ENCODE results near the gene MACROH2A1.

The MACROH2A1 gene

GRCh38 chr5:135435467-135436330, 36.7 kb upstream of the MACROH2A1 start:
- 88 to 90% methylated on average over 9 of the region's 9 CpGs for WGBS, 2 experiments

GRCh38 chr5:135434591-135435466, 35.8 kb upstream of the MACROH2A1 start:
- Histone ChIP-seq H3K4me3 (ENCODE audit: insufficient read depth, low read depth, low read length) (no peak overlapping the region), H3K9me3 (ENCODE audit: control insufficient read depth, low read length) (no peaks in the 10 kb centered on the region), H3K27me3 (ENCODE audit: control insufficient read depth, insufficient read depth, low read length, poor library complexity, severe bottlenecking) (no peaks in the 10 kb centered on the region), H3K27ac (ENCODE audit: insufficient read depth, low read depth, low read length, poor library complexity, severe bottlenecking) (no peak overlapping the region), H3K4me1 (ENCODE audit: control insufficient read depth, insufficient read depth, low read length) (no peaks in the 10 kb centered on the region), H3K36me3 (ENCODE audit: control insufficient read depth, insufficient read depth, low read length) (no peaks in the 10 kb centered on the region)
- 90 to 93% methylated on average over 24 of the region's 24 CpGs for WGBS, 2 experiments

More at GRCh38 chr5:135435467-135436330, 36.7 kb upstream of the MACROH2A1 start:
- Histone ChIP-seq H3K4me1 (ENCODE audit: control insufficient read depth, insufficient read depth, low read length) (peaks cover under 1% of the 10 kb centered on the region), H3K36me3 (ENCODE audit: control insufficient read depth, insufficient read depth, low read length) (no peaks in the 10 kb centered on the region), H3K4me3 (ENCODE audit: insufficient read depth, low read depth, low read length) (no peak overlapping the region), H3K27ac (ENCODE audit: insufficient read depth, low read depth, low read length, poor library complexity, severe bottlenecking) (no peak overlapping the region), H3K9me3 (ENCODE audit: control insufficient read depth, low read length) (no peaks in the 10 kb centered on the region), H3K27me3 (ENCODE audit: control insufficient read depth, insufficient read depth, low read length, poor library complexity, severe bottlenecking) (no peaks in the 10 kb centered on the region)

GRCh38 chr5:135433681-135434426, 34.8 kb upstream of the MACROH2A1 start:
- Histone ChIP-seq H3K27me3 (ENCODE audit: control insufficient read depth, insufficient read depth, low read length, poor library complexity, severe bottlenecking) (no peaks in the 10 kb centered on the region), H3K4me1 (ENCODE audit: control insufficient read depth, insufficient read depth, low read length) (no peaks in the 10 kb centered on the region), H3K4me3 (ENCODE audit: insufficient read depth, low read depth, low read length) (no peak overlapping the region), H3K9me3 (ENCODE audit: control insufficient read depth, low read length) (no peaks in the 10 kb centered on the region), H3K27ac (ENCODE audit: insufficient read depth, low read depth, low read length, poor library complexity, severe bottlenecking) (no peak overlapping the region), H3K36me3 (ENCODE audit: control insufficient read depth, insufficient read depth, low read length) (no peaks in the 10 kb centered on the region)
- 80 to 82% methylated on average over 12 of the region's 12 CpGs for WGBS, 2 experiments

GRCh38 chr5:135432113-135432512, 33.1 kb upstream of the MACROH2A1 start:
- no peak overlapping the region for H3K27ac ChIP-seq (ENCODE audit: insufficient read depth, low read depth, low read length, poor library complexity, severe bottlenecking)
- H3K4me1 ChIP-seq (ENCODE audit: control insufficient read depth, insufficient read depth, low read length) = no peaks in the 10 kb centered on the region
- no peaks in the 10 kb centered on the region for H3K27me3 ChIP-seq (ENCODE audit: control insufficient read depth, insufficient read depth, low read length, poor library complexity, severe bottlenecking)
- H3K36me3 ChIP-seq (ENCODE audit: control insufficient read depth, insufficient read depth, low read length) = no peaks in the 10 kb centered on the region
- H3K9me3 ChIP-seq (ENCODE audit: control insufficient read depth, low read length) = no peaks in the 10 kb centered on the region
- WGBS, 2 experiments = 85 to 90% methylated on average over 4 of the region's 4 CpGs
- H3K4me3 ChIP-seq (ENCODE audit: insufficient read depth, low read depth, low read length) = no peak overlapping the region

GRCh38 chr5:135430135-135430437, 31.1 kb upstream of the MACROH2A1 start:
- H3K27ac ChIP-seq (ENCODE audit: insufficient read depth, low read depth, low read length, poor library complexity, severe bottlenecking) = no peak overlapping the region

GRCh38 chr5:135429301-135430134, 30.5 kb upstream of the MACROH2A1 start:
- Histone ChIP-seq H3K4me3 (ENCODE audit: insufficient read depth, low read depth, low read length) (no peak overlapping the region), H3K9me3 (ENCODE audit: control insufficient read depth, low read length) (no peaks in the 10 kb centered on the region), H3K36me3 (ENCODE audit: control insufficient read depth, insufficient read depth, low read length) (no peaks in the 10 kb centered on the region), H3K27me3 (ENCODE audit: control insufficient read depth, insufficient read depth, low read length, poor library complexity, severe bottlenecking) (no peaks in the 10 kb centered on the region), H3K27ac (ENCODE audit: insufficient read depth, low read depth, low read length, poor library complexity, severe bottlenecking) (no peak overlapping the region), H3K4me1 (ENCODE audit: control insufficient read depth, insufficient read depth, low read length) (no peaks in the 10 kb centered on the region)
- WGBS, 2 experiments = 82 to 85% methylated on average over 12 of the region's 12 CpGs

More at GRCh38 chr5:135430135-135430437, 31.1 kb upstream of the MACROH2A1 start:
- 79 to 85% methylated on average over 7 of the region's 7 CpGs for WGBS, 2 experiments
- no peak overlapping the region for H3K4me3 ChIP-seq (ENCODE audit: insufficient read depth, low read depth, low read length)
- no peaks in the 10 kb centered on the region for H3K36me3 ChIP-seq (ENCODE audit: control insufficient read depth, insufficient read depth, low read length)
- no peaks in the 10 kb centered on the region for H3K27me3 ChIP-seq (ENCODE audit: control insufficient read depth, insufficient read depth, low read length, poor library complexity, severe bottlenecking)
- no peaks in the 10 kb centered on the region for H3K4me1 ChIP-seq (ENCODE audit: control insufficient read depth, insufficient read depth, low read length)
- H3K9me3 ChIP-seq (ENCODE audit: control insufficient read depth, low read length) = no peaks in the 10 kb centered on the region

GRCh38 chr5:135428586-135428985, 29.6 kb upstream of the MACROH2A1 start:
- WGBS, 2 experiments = 81 to 89% methylated on average over 1 of the region's 1 CpG
- H3K4me1 ChIP-seq (ENCODE audit: control insufficient read depth, insufficient read depth, low read length) = no peaks in the 10 kb centered on the region
- no peak overlapping the region for H3K27ac ChIP-seq (ENCODE audit: insufficient read depth, low read depth, low read length, poor library complexity, severe bottlenecking)
- no peaks in the 10 kb centered on the region for H3K36me3 ChIP-seq (ENCODE audit: control insufficient read depth, insufficient read depth, low read length)
- H3K9me3 ChIP-seq (ENCODE audit: control insufficient read depth, low read length) = no peaks in the 10 kb centered on the region
- no peak overlapping the region for H3K4me3 ChIP-seq (ENCODE audit: insufficient read depth, low read depth, low read length)
- no peaks in the 10 kb centered on the region for H3K27me3 ChIP-seq (ENCODE audit: control insufficient read depth, insufficient read depth, low read length, poor library complexity, severe bottlenecking)

GRCh38 chr5:135426102-135427082, 27.4 kb upstream of the MACROH2A1 start:
- Histone ChIP-seq H3K9me3 (ENCODE audit: control insufficient read depth, low read length) (no peaks in the 10 kb centered on the region), H3K4me3 (ENCODE audit: insufficient read depth, low read depth, low read length) (no peak overlapping the region), H3K27me3 (ENCODE audit: control insufficient read depth, insufficient read depth, low read length, poor library complexity, severe bottlenecking) (no peaks in the 10 kb centered on the region), H3K4me1 (ENCODE audit: control insufficient read depth, insufficient read depth, low read length) (no peaks in the 10 kb centered on the region), H3K27ac (ENCODE audit: insufficient read depth, low read depth, low read length, poor library complexity, severe bottlenecking) (no peak overlapping the region), H3K36me3 (ENCODE audit: control insufficient read depth, insufficient read depth, low read length) (no peaks in the 10 kb centered on the region)
- 60 to 61% methylated on average over 7 of the region's 7 CpGs for WGBS, 2 experiments
